Medulla oblongata (tissue), 1 donor: ENCODE results near the gene SZRD1.
A peak's percentile ranks its signal among the peaks of the same experiment; 100 is the strongest.
"Not testable (repeated sequence)": the region's sequence is repeated elsewhere in the genome, so short reads cannot be mapped to it uniquely, and the experiment has no call there.

ENCODE experiments used
- DNase-seq: peaks from one replicate; pipeline ENCODE4 v3.0.0-alpha.2; 2015; ENCODE audit errors: extremely low spot score

The SZRD1 gene, protein sequence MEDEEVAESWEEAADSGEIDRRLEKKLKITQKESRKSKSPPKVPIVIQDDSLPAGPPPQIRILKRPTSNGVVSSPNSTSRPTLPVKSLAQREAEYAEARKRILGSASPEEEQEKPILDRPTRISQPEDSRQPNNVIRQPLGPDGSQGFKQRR

DNA sequence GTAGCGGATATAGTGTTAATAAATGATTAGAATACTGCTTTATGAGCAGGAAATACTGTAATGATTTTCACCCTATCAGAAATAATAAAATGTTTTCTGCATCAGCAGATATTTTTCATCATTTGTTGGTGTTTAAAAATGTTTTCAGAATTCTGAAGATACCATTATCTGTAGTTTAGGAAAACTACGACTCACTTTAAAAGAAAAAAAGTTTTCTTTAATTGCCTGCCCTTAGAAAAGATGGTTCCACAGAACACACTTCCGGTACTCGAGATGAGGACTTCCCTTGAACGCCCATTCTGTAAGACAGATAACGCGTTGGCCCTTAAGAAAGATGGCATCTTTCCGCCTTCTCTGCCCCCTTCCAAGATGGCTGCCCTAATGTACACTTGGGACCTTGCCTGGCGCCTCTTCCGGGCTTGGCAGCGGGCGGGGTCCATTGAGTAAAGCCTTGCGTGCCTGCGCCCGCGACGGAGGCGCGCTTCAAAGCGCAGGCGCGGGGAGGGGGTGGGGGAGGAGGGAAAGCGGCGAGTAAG lies at the start of gene SZRD1:
Gene SZRD1, plus strand, starts transcription at position 521 of the 536 bp plus-strand sequence. CDS start 16 bp downstream, outside the sequence.
- DNase-seq = peak; percentile 99

DNA sequence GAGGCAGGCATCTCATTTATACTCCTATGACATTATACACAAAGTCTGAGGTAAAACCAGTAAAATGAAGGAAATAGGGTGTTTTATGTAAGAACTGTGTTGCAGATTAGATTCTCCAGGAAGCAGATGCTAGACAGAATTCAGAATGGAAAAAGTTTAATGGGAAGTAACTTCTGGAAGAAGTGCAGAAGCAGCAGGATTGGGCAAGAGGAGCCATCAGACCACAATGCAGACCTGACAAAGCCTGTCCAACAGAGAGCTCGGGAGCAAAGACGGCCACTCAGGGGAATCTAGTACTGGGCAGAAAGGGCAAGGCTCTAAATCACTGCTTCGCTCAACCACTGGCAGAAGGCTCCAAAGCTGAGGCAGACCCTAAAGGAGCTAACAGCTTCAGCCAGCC lies 48.5 kb upstream of the SZRD1 start:
- DNase-seq = peak; percentile 39

DNA sequence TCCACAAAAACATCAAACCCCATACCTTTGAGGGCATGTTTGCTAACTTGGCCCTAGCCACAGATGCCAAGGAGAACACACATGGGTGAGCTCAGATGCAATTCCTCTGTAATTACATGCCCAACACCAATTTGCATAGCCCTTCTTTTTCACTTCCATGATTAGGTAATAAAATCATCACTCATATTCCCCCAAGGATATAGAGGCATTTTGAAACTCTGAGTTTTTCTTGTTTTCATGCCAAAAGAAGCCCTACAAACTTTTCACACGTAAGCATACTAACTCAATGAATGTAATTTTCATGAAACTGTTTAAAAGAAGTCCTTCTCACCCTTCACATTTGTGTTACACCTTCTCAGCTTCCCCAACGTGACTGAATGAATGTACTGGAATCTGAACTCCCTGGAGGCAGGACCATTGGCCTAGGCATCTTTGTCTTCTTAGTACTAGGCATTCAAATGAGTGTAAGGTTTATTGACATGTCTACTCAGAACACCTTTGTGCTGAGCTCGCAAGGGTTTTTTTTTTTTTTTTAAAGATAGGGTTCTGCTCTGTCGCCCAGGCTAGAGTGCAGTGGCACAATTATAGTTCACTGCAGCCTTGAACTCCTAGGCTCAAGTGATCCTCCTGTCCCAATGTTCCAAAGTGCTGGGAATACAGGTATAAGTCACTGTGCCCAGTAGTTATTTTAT lies 45.7 kb upstream of the SZRD1 start:
- DNase-seq = no peak

DNA sequence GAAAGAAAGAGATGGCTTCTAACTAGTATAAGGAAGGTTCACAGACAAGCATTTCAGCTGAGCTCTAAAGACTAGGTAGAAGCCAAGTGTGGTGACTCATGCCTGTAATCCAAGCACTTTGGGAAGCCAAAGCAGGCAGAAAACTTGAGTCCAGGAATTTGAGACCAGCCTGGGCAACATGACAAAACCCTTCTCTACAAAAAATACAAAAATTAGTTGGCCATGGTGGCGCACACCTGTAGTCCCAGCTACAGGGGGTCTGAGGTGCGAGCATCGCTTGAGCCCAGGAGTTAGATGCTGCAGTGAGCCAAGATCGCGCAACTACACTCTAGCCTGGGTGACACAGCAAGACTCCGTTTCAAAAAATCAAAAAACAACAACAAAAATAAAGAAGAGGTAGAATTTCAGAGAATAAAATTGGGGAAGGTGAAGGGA lies 42.6 kb upstream of the SZRD1 start:
- no peak for DNase-seq

DNA sequence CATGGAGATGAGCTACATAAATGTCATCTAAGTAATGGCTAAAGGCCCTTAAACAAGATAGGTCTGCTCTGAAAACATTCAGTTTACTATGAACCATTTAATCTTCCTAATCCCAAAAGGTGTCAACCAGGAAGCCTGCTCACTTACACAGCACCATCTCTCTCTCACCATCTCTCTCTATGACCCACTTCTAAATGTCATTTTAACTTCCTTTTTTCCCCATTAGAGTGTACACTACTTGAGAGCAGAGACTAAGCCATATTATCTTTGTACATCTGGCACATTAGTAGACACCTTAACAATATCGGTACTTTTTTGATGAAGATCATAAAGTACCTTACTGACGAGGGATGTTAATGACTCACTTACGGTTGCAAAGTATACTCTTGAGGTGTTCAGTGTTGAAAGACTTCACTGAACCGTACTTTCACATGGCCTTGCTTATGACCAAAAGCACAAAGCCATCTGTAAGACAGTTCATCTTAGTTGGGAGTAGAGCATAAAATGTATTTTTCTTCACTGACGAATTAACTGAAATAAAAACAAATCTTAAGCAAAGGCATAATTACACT lies 40.1 kb upstream of the SZRD1 start:
- DNase-seq = no peak

DNA sequence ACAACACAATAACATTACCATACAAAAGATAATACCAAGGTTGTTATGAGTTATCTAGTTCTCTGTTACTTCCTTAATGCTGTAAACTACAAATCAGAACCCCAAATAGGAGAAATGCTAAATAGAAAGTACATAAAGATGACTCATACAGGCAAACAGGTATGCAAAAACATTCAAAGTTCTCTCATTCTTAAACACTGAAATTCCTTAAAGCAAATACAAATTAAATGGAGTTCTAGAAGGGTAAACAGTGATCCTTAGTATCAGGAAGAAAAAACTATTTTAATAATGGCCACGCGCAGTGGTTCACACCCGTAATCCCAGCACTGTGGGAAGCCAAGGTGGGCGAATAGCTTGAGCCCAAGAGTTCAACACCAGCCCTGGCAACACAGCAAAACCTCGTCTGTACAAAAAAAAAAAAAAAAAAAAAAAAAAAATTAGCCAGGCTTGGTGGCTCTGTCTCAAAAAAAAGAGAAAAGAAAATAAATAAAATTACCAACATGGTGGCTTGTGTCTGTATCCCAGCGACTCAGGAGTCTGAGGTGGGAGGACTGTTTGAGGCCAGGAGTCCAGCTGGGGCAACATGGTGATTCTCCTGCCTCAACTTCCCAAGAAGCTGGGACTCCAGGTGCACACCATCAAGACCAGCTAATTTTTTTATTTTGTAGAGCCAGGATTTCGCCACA lies 32.2 kb upstream of the SZRD1 start:
- DNase-seq = no peak

DNA sequence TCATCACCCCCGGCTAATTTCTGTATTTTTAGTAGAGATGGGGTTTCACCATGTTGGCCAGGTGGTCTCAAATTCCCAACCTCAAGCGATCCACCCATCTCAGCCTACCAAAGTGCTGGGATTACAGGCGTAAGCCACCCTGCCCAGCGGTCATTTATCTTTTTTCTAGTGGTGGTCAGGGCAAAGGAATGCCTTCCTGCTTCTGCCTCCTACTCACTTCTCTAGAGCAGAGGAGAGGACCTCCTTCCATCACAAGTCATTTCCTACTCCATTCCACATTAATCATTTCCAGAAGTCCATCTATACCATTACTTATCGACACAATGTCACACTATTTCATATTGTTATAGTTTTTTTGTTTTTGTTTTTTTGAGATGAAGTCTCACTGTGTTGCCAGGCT lies 28.1 kb upstream of the SZRD1 start:
- DNase-seq = no peak

DNA sequence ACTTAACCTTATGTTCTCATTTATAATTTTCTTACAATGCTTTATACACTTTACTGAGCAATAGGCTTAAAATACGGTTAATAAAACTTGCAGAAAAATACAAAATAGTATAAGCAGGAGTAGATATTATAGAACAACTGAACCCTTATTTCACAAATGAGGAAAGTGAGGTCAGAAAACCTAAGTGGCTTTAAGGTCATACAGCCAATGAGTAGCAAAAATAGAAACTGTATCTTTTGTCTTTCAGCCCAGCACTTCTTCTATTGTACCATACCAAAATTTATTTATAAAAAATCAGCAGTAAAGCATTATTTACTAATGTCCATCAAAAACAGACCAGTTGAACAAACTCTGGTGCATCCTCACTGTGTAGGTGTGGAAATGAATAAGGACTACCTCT lies 26.4 kb upstream of the SZRD1 start:
- no peak for DNase-seq

DNA sequence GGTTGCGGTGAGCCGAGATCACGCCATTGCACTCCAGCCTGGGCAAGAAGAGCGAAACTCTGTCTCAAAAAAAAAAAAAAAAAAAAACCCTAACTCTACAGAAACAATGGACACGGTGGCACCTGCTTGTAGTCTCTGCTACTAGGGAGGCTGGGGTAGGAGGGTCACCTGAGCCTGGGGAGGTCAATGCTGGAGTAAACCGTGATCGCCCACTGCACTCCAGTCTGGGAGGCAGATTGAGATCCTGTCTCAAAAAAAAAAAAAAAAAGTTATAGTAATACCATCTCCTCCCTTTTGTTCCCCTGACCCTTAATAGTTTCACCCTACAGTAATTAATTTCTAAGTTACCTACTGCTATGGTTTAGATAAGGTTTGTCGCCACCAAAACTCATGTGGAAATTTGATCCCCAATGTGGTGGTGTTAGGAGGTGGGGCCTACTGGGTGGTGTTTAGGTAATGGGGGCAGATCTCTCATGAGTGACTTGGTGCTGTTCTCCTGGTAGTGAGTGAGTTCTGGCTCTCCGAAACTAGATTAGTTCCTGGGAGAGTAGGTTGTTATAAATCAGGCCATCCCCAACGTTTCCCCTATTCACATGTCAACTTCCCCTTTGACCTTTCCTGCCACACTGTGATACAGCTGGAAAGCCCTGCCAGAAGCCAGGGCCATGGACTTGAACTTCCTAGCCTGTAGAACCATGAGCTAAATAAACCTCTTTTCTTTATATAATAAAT lies 24.5 kb upstream of the SZRD1 start:
- no peak for DNase-seq

DNA sequence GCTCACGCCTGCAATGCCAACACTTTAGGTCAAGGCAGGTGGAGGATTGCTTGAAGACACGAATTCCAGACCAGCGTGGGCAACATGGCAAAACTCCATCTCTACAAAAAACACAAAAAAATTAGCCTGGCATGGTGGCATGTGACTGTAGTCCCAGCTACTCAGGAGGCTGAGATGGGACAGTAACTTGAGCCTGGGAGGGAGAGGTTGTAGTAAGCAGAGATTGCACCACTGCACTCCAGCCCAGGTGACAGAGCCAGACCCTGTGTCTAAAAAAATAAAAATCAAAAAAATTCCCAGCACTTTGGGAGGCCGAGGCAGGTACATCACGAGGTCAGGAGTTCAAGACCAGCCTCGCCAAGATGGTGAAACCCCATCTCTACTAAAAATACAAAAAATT lies 23.8 kb upstream of the SZRD1 start:
- not testable (repeated sequence) for DNase-seq

DNA sequence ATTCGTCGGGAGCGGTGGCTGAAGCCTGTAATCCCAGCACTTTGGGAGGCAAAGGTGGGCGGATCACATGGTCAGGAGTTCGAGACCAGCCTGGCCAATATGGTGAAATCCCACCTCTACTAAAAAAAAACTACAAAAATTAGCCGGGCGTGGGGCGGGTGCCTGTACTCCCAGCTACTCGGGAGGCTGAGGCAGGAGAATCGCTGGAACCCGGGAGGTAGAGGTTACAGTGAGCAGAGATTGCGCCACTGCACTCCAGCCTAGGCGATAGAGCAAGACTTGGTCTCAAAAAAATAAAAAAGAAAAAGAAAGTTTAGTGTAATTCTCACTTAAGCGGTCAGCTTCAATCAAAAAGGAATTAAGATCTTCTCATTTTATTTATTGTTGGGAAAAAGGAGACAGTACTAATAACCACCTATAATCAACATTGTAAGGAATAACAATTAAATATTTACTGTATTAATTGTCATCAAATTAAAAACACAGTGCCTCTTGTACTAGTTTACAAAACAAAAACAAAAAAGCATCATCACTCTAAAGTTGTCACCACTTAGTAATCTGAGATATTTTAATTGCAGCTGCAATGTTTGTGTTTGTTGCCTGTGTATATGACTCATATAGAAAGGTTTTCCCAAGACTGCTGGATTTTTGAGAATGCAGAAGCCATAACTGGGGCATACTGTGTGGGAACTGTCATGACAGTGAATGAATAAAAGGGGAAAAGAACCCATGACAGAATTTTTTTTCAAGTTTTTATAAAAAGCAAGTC lies 18.4 kb upstream of the SZRD1 start:
- no peak for DNase-seq

DNA sequence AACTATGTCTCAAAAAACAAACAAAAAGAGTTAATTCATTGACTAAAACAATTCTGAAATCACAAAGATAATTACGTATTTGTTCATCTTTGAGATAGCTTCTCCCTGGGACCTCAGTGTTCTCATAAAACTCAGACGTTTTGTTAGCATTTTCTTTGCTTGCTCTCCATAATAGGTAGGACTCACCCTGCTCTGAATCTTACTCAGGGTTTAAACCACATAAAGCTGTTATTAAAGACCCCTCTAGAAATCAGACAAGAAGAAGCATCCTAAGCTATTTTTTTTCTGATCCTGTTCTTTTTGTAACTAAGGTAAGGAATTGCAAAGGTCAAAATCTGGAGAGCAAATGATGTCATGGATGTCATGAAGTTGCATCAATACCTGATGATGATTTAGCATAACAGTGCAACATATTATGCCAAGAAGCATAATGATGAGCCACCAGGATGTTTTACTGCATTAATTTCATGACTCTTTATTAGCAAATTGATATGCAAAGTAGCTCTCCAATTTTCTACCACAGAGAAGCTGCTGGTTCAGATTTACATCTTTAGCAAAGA lies 17.1 kb upstream of the SZRD1 start:
- DNase-seq = no peak

DNA sequence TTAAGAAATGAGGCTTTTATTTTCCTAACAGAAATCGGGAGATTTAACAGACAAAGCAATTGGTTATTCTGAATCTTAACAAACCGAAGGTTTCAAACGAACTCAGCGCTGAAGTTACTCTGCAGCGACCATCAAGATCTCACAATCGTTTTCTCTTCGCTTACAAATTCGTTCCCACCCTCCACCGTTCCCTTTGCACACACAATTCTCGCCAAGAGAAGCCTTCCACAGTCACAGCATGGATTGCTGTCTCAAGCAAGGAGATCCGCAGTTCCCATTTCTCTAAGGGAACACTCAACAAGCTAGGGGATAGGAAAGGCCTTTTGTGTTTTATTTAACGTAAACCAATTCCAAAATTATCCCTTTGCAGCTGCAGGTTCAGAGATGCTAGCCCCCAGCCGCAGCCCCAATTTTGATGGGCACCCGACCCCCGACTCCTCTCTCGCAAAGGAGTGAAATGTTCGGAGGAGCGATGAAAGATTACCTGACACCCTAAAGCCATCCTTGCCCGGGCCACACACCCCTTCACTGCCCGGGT lies 15.5 kb upstream of the SZRD1 start:
- DNase-seq = peak; percentile 54

DNA sequence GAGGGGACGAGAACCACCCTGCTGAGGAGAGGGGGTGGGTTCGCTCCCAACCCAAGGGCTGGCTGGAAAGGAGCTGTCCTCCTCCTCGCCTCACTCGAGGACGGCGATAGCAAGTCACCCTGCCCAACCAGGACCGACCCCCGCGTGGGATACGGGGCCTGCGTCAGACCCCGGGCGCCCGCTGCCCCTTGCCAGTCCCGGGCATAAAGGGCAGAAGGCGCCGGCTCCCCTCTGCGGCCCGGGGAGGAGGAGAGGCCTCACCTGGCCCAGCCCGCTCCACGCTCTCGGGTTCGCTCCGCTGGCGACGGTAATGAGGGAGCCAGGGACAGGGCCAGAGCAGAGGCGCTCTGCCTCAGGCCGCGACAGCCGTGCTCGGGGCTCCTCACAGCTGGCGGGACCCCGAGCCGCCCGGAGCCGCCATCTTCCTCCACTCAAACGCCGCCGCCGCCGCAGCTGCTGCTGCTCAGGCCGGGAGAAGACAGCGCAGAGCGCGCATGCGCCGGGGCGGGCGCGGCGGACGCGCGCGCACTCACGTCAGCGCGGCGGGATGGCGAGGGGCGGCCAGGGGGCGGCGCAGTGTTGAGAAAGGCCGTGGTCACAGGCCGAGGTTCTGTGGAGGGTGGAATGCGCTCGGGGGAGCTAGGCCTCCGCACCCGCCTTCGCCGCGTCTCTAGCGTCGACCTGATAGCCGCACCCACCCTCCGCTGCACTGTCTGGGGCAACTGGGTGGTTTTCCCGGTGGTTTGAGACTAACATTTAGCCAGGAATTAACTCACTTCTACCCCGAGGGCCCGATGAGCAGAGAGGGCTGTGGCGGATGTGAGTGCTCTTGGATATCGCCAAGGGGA lies 14.8 kb upstream of the SZRD1 start, which contains the start of gene FBXO42:
Gene FBXO42, minus strand, starts transcription at position 487 of the 848 bp plus-strand sequence. CDS start 37,062 bp downstream, outside the sequence.
- peak; percentile 90 for DNase-seq

DNA sequence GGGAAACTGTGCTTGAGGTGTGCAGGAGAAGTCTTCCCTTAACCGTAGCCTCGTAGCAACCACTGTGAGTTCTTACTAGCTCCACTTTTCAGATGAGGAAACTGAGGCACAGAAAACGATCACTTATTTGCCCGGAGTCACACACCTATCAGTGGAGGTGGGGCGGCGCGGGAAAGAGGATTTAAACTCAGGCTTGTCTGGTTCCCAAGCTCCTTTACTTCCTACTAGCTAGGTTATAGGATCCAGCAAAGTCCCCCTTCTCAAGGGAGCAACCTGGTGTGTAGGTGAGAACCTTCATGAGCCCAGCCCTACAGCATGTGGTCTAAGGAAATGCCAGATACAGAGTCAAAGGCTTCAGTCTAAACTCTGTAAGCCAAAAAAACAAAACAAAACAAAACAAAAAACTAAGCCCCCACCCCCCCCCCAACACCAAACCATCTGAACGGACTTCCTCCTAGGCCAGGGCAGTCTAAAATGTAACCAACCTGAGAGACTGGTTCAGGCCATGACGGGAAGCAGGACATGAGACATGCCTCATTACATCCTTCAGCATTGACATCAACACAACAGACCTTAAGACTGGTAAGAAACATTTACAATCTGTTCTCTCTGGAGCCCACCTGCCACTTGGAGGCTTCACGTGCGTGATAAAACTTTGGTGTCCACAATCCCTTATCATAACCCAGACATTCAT lies 14.1 kb upstream of the SZRD1 start:
- no peak for DNase-seq

DNA sequence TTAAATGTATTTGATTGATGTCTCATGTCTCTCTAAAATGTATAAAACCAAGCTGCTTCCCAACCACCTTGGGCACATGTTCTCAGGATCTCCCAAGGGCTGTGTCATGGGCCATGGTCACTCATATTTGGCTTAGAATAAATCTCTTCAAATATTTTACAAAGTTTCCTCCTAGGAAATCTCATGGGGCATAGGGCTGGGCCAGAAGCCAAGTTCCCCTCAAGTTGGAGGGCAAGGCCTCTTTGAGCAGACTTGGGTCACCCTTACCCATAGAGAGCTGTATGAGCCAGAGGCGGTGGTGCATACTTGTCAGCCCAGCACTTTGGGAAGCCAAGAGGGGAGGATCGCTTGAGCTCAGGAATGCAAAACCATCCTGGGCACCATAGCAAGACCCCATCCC lies 12.4 kb upstream of the SZRD1 start:
- no peak for DNase-seq

DNA sequence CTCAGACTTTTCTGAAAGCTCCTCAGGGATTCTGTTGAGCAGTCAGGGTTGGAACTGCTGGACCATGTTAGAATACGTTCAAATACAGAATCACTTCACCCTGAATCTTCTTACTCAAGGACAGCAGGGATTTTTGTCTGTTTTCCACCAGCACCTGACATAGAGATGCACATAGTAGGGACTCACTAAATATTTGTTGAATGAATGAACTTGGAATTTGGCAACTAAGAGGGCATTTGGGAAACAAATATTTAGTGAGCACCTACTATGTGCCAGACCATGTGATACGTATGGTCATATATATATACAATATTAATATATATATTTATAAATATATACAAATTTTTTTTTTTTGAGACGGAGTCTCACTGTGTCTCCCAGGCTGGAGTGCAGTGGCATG lies 10.2 kb upstream of the SZRD1 start:
- no peak for DNase-seq

DNA sequence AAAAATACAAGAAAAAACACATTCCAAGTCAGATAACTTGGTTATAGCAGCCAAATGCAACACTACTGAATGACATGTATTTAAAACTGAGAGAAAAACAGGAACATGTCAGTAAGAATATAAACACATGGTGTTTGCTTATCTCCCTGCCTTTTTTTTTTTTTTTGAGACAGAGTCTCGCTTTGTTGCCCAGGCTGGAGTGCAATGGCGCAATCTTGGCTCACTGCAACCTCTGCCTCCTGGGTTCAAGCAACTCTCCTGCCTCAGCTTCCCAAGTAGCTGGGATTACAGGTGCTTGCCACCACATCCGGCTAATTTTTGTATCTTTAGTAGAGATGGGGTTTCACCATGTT lies 1.9 kb upstream of the SZRD1 start:
- not testable (repeated sequence) for DNase-seq
